COLO829 (cell line): Measurements from ENCODE around the gene NEB.
A peak's percentile ranks its signal among the peaks of the same experiment; 100 is the strongest.

Source experiments
- DNase-seq: peaks from one replicate; pipeline ENCODE4 v3.0.0; 2012; ENCODE audit warnings: low spot score

The NEB gene

DNA sequence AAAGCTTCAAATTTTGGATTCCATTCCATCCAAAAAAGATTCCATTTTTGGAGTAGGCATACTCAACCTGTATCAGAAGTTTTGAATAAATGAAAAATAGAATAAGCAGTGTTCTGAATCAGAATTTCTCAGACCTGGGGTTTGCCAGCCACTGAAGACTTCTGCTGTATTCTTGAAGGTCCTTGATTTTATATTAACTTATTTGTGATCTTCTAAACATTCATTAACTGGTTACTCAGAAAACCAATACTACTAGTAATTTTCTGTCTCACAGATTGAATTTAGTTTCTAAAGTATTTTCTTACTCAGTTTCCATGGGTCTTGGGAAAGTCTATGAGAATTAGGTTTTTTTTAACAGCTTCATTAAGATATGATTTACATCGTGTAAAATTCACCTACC, 263.7 kb downstream of the NEB start:
- DNase-seq = no peak

- no peak for DNase-seq
These were observed 268.5 kb downstream of the NEB start for GRCh38 chr2:151465771-151466170.

DNA sequence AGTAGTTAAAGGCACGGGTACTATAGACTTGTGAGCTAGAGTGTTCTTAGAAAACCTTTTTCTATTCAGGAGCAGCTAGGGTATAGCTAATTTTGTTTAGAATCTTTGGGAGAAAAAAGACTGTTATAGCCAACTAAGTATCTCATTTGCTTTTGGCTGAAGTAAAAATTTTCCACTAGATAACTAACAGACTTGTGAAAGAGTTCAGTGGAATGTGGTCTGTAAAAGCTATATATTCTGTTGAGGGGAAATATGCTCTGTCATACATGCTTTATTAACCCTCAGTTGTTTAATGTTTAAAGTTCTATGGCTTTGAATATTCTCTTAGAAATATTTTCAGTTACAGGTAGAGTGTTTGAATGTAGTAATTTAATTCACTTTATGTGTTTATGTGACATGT, 274.9 kb downstream of the NEB start:
- DNase-seq = no peak

DNA sequence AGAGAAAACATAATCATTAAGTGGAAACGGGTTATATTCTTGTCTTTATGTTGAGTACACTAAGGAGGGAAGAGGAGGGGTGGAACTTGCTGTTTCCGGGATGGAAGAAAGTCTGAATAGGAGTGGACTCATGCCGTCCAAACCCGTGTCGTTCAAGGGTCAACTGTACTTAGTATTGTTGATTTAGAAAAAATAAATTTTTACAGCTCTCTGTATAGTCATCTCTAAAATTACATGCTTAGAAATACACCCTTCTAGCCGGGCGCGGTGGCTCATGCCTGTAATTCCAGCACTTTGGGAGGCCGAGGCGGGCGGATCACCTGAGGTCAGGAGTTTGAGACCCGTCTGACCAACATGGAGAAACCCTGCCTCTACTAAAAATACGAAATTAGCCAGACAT, 295.1 kb downstream of the NEB start:
- no peak for DNase-seq

- DNase-seq = no peak
These were observed 295.8 kb downstream of the NEB start for GRCh38 chr2:151438506-151438905.

DNA sequence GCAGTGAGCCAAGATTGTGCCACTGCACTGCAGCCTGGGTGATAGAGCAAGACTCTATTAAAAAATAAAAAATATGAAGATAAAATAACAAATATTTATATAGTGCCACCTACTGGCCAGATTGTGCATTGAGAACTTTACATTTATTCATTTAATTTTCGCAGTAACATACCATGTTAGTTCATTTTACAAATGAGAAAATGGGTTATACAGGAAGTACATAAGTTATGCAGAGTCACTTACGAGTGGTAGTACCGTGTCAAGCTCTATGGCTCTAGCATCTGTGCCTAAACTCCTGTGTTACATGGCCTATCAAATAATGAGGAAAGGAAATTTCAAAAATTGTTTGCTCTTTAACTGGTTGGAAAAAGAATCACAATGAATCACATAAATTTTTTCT, 296.6 kb downstream of the NEB start:
- DNase-seq = peak; percentile 20
